Keratinocyte (primary cell): Measurements from ENCODE around the gene TGFBI. TPM values are rescaled to one million over a fixed set of nuclear protein-coding genes. Genes with fewer than 3 reads are reported as not detected.

Experiments
- DNase-seq: peaks from one replicate; pipeline ENCODE4 v3.0.0-alpha.2; 2011; ENCODE audit warnings: low read depth, missing footprints, low spot score
- FAIRE-seq: peaks from 2 replicates; lab custom pipeline; 2011; peaks lifted over from hg19 to GRCh38; lab: Jason Lieb, UNC
- H2AFZ ChIP-seq: 2 replicates; pipeline ENCODE4 v1.6.0; 2012; ENCODE audit warnings: low read length, control low read depth, inconsistent platforms; ENCODE audit not compliant: control insufficient read depth
- H3K27ac ChIP-seq: 2 replicates; pipeline ENCODE4 v1.5.1; 2011; ENCODE audit warnings: low read length; ENCODE audit not compliant: control insufficient read depth, insufficient read depth
- H3K27me3 ChIP-seq: 3 replicates; pipeline ENCODE4 v1.6.0; 2011; ENCODE audit warnings: low read length; ENCODE audit not compliant: control insufficient read depth, insufficient read depth; ENCODE audit errors: extremely low read depth
- H3K36me3 ChIP-seq, 2 experiments: 2 replicates in 1 of 2; 3 replicates in 1 of 2; pipeline ENCODE4 v1.5.1; 2011; ENCODE audit warnings: low read length in 2 of 2, mild to moderate bottlenecking in 1 of 2; ENCODE audit not compliant: control insufficient read depth in 2 of 2, insufficient read depth in 2 of 2; ENCODE audit errors: extremely low read depth in 1 of 2
- H3K4me1 ChIP-seq: 3 replicates; pipeline ENCODE4 v1.5.1; 2011; ENCODE audit warnings: low read length; ENCODE audit not compliant: control insufficient read depth, insufficient read depth; ENCODE audit errors: extremely low read depth
- H3K4me2 ChIP-seq: 3 replicates; pipeline ENCODE4 v1.6.0; 2011; ENCODE audit warnings: low read depth, low read length; ENCODE audit not compliant: control insufficient read depth, insufficient read depth; ENCODE audit errors: extremely low read depth
- H3K4me3 ChIP-seq, 3 experiments: fragments of 200-600 bp in 1 of 3; sonication (generic) in 1 of 3; 2 replicates in 2 of 3; 3 replicates in 1 of 3; pipeline ENCODE4 v1.5.1; 2011 to 2016; ENCODE audit warnings: low read length in 3 of 3, mild to moderate bottlenecking in 3 of 3, control low read depth in 2 of 3, inconsistent platforms in 1 of 3, low read depth in 1 of 3, mixed read lengths in 1 of 3, mixed run types in 1 of 3, moderate library complexity in 1 of 3; ENCODE audit not compliant: control insufficient read depth in 2 of 3, insufficient read depth in 2 of 3; ENCODE audit errors: extremely low read depth in 1 of 3
- H3K79me2 ChIP-seq: 2 replicates; pipeline ENCODE4 v1.6.0; 2012; ENCODE audit warnings: low read length; ENCODE audit not compliant: control insufficient read depth, insufficient read depth
- H3K9ac ChIP-seq: 3 replicates; pipeline ENCODE4 v1.6.0; 2011; ENCODE audit warnings: low read length; ENCODE audit not compliant: control insufficient read depth, insufficient read depth; ENCODE audit errors: extremely low read depth
- H3K9me1 ChIP-seq: 3 replicates; pipeline ENCODE4 v1.6.0; 2011; ENCODE audit warnings: low read length; ENCODE audit not compliant: control insufficient read depth, insufficient read depth; ENCODE audit errors: extremely low read depth
- H3K9me3 ChIP-seq: 2 replicates; pipeline ENCODE4 v1.5.1; 2012; ENCODE audit warnings: low read depth, low read length; ENCODE audit not compliant: control insufficient read depth
- H4K20me1 ChIP-seq: 3 replicates; pipeline ENCODE4 v1.6.0; 2011; ENCODE audit warnings: low read length; ENCODE audit not compliant: control insufficient read depth, insufficient read depth; ENCODE audit errors: extremely low read depth
- CTCF ChIP-seq, 3 experiments: IDR thresholded peaks in 1 of 3; conservative IDR thresholded peaks in 1 of 3; optimal IDR thresholded peaks in 1 of 3; 2 replicates in 2 of 3; 3 replicates in 1 of 3; pipeline versions ENCODE3 to v1.5.1; 2011; ENCODE audit warnings: low read length in 3 of 3, mild to moderate bottlenecking in 3 of 3, moderate library complexity in 2 of 3, control low read depth in 1 of 3, inconsistent platforms in 1 of 3; ENCODE audit not compliant: insufficient read depth in 2 of 3; ENCODE audit errors: extremely low read depth in 1 of 3
- EZH2 ChIP-seq: IDR thresholded peaks from one replicate; pipeline ENCODE4 v1.6.1; 2012; ENCODE audit warnings: inconsistent platforms, mild to moderate bottlenecking, low read length, moderate library complexity
- dilution Hi-C: fragments of 300-500 bp; cut with MboI; formaldehyde crosslinking; loops from one replicate; pipeline ENCODE4 v1.7.0; 2020; ENCODE audit warnings: low sequenced_read_pairs; ENCODE audit not compliant: extremely low pct_ligation_motif_present
- polyA plus RNA-seq, 5 experiments: library from polyadenylated mRNA; depleted of rRNA in 3 of 5; stranded (reverse) in 3 of 5; stranded (forward) in 1 of 5; unstranded in 1 of 5; fragments of >200 nt; gene quantifications; 1 replicate in 1 of 5; 2 replicates in 3 of 5; 3 replicates in 1 of 5; pipeline versions ENCODE4 v1.2.1 to v1.2.3, GENCODE V29; 2011 to 2012; ENCODE audit warnings: missing spikeins in 2 of 5, low read depth in 1 of 5, low replicate concordance in 1 of 5

Gene TGFBI
- polyA plus RNA-seq, 1 donor (not counting 4 experiments of a cell fraction or from before 2014, with no cell fraction given) = 270 TPM

- Histone ChIP-seq H3K9ac (no peak overlapping the region), H3K36me3 (no peaks in the 10 kb centered on the region), H3K4me2 (no peak overlapping the region), H3K4me3 (no peak overlapping the region), H2AFZ (no peak overlapping the region), H3K9me1 (no peaks in the 10 kb centered on the region), H4K20me1 (no peaks in the 10 kb centered on the region), H3K9me3 (no peaks in the 10 kb centered on the region), H3K79me2 (no peaks in the 10 kb centered on the region), H3K27ac (no peak overlapping the region), H3K27me3 (no peaks in the 10 kb centered on the region), H3K4me1 (no peaks in the 10 kb centered on the region)
- DNase-seq (no peak), FAIRE-seq (no peak)
- TF ChIP-seq EZH2 = no peak
- no peak for TF ChIP-seq CTCF (optimal IDR thresholded peaks at IDR 0.05 in 1 of 3, IDR thresholded peaks at IDR 0.05 in 1 of 3, conservative IDR thresholded peaks at IDR 0.05 in 1 of 3; ENCODE audit: extremely low read depth in 1 of 3, insufficient read depth in 2 of 3, low read length in 3 of 3)
- dilution Hi-C loops = no loop called here
These were observed 42.8 kb upstream of the TGFBI start for GRCh38 chr5:135985951-135986350.

- Histone ChIP-seq H3K27me3 (no peaks in the 10 kb centered on the region), H2AFZ (no peak overlapping the region), H3K9me1 (no peaks in the 10 kb centered on the region), H3K9me3 (no peaks in the 10 kb centered on the region), H3K27ac (no peak overlapping the region), H4K20me1 (no peaks in the 10 kb centered on the region), H3K4me1 (no peaks in the 10 kb centered on the region), H3K79me2 (no peaks in the 10 kb centered on the region), H3K9ac (no peak overlapping the region), H3K4me2 (no peak overlapping the region), H3K4me3 (no peak overlapping the region), H3K36me3 (no peaks in the 10 kb centered on the region)
- no peak for DNase-seq
- no peak for FAIRE-seq
- dilution Hi-C loops = no loop called here
- TF ChIP-seq CTCF (optimal IDR thresholded peaks at IDR 0.05 in 1 of 3, IDR thresholded peaks at IDR 0.05 in 1 of 3, conservative IDR thresholded peaks at IDR 0.05 in 1 of 3; ENCODE audit: extremely low read depth in 1 of 3, insufficient read depth in 2 of 3, low read length in 3 of 3) (no peak), EZH2 (no peak)
These were observed 42.4 kb upstream of the TGFBI start for GRCh38 chr5:135986401-135986800.
